IPS-20b (cell line): Measurements from ENCODE around the gene ANKRD16.
"Not testable (repeated sequence)": the region's sequence is repeated elsewhere in the genome, so short reads cannot be mapped to it uniquely, and the experiment has no call there.

Experiments used
- H3K27ac ChIP-seq: one replicate; pipeline ENCODE4 v1.5.1; 2013; ENCODE audit warnings: low read length
- H3K27me3 ChIP-seq: 2 replicates; pipeline ENCODE4 v1.6.1; 2013; ENCODE audit warnings: mild to moderate bottlenecking, low read length, inconsistent platforms; ENCODE audit not compliant: insufficient read depth
- H3K36me3 ChIP-seq: 2 replicates; pipeline ENCODE4 v1.6.1; 2013; ENCODE audit warnings: low read depth, mild to moderate bottlenecking, inconsistent platforms, low read length, moderate library complexity; ENCODE audit not compliant: insufficient read depth
- H3K4me1 ChIP-seq: 2 replicates; pipeline ENCODE4 v1.6.1; 2013; ENCODE audit warnings: mild to moderate bottlenecking, control low read depth, inconsistent platforms, low read length, moderate library complexity; ENCODE audit not compliant: insufficient read depth
- H3K4me3 ChIP-seq: 2 replicates; pipeline ENCODE4 v1.5.1; 2013; ENCODE audit warnings: mild to moderate bottlenecking, low read length, inconsistent platforms
- H3K9ac ChIP-seq: 2 replicates; pipeline ENCODE4 v1.6.1; 2013; ENCODE audit warnings: low read depth, mild to moderate bottlenecking, inconsistent platforms, low read length, moderate library complexity
- H3K9me3 ChIP-seq: 2 replicates; pipeline ENCODE4 v1.6.1; 2013; ENCODE audit warnings: mild to moderate bottlenecking, low read depth, low read length, inconsistent platforms; ENCODE audit not compliant: insufficient read depth

ANKRD16 gene

DNA sequence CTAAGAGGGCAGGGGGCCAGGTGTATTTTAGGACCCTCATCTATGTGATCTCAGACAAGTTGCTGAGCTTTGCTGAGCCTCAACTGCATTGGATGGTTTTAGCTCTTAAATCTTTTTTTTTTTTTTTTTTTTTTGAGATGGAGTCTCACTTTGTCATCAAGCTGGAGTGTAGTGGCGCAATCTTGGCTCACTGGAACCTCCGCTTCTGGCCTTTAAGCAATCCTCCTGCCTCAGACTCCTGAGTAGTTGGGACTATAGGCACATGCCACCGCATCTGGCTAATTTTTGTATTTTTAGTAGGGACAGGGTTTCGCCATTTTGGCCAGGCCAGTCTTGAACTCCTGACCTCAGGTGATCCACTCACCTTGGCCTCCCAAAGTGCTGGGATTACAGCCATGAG, 43.0 kb downstream of the ANKRD16 start:
- not testable (repeated sequence) for H3K27ac ChIP-seq, H3K36me3 ChIP-seq, H3K27me3 ChIP-seq, H3K4me1 ChIP-seq, H3K4me3 ChIP-seq, H3K9ac ChIP-seq, H3K9me3 ChIP-seq

DNA sequence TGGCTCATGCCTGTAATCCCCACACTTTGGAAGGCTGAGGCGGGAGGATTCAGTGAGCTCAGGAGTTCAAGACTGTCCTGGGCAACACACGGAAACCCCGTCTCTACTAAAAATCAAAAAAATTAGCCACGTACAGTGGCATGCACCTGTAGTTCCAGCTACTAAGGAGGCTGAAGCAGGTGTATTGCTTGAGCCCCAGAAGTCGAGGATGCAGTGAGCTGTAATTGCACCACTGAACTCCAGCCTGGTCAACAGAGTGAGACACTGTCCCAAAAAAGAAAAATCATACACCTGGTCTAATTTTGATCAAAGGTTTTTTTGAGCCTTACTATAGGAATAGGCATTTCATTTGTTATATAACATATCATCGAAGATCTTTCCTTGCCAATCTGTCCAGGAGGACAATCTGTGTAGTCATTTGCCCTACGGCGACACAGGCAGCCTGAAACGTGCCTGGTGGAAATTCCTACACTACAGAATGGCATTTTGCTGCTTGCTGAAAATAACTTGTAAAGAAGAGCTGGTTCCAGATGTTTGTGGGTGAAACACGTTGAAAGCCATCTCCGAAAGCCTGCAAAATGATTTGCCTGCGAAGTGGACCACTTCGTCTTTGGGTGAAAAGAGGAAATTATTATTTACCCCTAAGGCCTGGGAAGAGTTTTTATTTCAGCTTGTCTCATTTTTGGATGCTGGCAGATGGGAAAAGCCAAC, 45.2 kb downstream of the ANKRD16 start:
- Histone ChIP-seq H3K9ac (no peak overlapping the region), H3K27me3 (no peaks in the 10 kb centered on the region), H3K36me3 (no peaks in the 10 kb centered on the region), H3K4me1 (no peaks in the 10 kb centered on the region), H3K9me3 (no peaks in the 10 kb centered on the region), H3K27ac (no peak overlapping the region), H3K4me3 (no peak overlapping the region)

DNA sequence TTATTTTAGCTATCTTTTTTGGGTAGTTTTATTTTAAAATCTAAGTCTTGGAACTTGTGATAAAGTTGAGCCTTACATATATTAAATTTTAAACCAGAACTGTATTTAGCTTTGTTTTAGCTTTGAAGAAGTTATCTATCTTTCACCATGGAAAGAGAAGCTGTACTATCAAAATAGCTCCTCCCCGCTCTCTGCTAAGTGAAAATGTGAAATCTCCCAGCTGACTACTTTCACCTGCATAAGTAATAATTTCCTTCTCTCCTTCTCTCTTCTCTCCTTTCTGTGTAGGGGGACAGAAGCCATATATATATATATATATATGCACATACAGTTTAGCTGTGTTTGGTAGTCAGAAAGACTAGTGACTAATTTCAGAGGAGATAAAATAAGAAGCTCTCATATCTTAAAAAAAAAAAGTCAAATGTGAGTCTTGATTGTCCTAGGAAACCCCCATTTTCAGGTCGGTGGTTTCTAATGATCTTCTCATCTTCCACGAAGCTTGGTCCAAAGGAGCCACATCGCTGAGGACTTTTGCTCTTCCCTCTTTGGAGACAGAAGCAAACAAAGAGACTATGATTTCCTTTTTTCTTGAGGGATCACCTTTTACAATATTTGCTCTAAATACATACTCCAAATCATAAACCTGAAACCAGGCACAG, 45.9 kb downstream of the ANKRD16 start:
- Histone ChIP-seq H3K36me3 (no peaks in the 10 kb centered on the region), H3K9me3 (no peaks in the 10 kb centered on the region), H3K27me3 (no peaks in the 10 kb centered on the region), H3K9ac (no peak overlapping the region), H3K27ac (no peak overlapping the region), H3K4me1 (no peaks in the 10 kb centered on the region), H3K4me3 (no peak overlapping the region)

DNA sequence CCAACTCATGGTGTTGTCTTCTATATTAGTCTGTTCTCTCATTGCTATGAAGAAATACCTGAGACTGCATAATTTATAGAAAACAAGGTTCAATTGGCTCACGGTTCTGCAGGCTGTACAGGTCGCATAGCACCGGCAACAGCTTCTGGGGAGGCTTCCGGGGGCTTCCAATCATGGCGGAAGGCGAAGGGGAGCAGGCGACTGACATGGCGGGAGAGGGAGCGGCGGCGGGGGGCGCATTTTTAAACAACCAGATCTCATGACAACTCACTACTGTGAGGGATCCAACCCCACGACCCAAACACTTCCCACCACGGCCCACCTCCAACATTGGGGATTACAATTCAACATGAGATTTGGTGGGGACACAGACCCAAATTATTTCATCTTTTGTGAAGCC, 47.7 kb downstream of the ANKRD16 start:
- Histone ChIP-seq H3K9ac (no peak overlapping the region), H3K27me3 (no peaks in the 10 kb centered on the region), H3K4me1 (no peaks in the 10 kb centered on the region), H3K36me3 (no peaks in the 10 kb centered on the region), H3K27ac (no peak overlapping the region), H3K9me3 (no peaks in the 10 kb centered on the region), H3K4me3 (no peak overlapping the region)

DNA sequence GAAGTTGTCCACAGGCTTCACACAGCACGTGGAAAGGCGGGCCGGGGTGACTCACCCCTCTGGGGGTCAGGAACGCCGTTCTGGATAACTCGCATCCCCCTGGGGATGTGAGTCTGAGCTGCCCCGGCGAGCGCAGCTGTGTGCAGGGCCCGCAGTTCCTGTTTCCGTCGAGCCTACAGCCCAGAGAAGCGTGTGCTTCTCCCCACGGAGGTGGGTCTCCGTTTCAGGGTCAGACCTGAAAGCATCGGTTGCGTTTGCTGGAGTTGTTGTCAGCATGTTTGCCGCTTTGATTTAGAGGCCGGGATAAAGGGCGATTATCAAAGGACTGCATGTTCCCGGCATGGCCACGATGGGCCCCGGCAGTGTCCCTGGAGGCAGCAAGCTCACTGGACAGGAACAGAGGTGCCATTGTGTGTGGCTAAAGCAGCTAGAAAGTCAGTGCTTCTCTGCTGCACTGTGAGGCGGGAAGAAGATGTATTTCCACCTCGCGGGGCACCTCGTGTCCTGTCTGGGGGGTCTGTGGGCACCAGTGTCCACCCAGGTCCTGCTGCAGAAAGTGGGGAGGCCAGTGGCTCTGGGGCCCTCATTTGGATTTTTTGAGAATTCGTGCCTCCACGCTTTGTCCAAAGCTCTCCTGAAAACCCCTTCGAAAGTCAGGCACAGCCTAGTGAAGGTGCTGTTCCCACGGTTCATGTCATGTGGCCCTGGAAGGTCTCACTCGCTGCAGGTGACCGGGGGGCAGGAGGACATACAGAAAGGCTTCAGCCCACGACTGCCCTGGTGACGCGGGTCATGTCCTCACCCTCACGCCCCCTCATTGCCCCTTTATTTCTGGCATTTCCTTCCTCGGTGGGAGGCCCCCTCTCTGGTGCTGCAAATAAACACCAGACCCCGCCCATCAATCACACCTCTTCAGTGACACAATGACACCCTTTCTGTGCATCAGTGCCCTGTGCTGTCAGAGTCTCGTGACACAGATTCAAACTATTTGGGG, 49.1 kb downstream of the ANKRD16 start:
- Histone ChIP-seq H3K27me3 (no peaks in the 10 kb centered on the region), H3K4me1 (no peaks in the 10 kb centered on the region), H3K9me3 (no peaks in the 10 kb centered on the region), H3K27ac (no peak overlapping the region), H3K9ac (no peak overlapping the region), H3K36me3 (no peaks in the 10 kb centered on the region), H3K4me3 (no peak overlapping the region)

DNA sequence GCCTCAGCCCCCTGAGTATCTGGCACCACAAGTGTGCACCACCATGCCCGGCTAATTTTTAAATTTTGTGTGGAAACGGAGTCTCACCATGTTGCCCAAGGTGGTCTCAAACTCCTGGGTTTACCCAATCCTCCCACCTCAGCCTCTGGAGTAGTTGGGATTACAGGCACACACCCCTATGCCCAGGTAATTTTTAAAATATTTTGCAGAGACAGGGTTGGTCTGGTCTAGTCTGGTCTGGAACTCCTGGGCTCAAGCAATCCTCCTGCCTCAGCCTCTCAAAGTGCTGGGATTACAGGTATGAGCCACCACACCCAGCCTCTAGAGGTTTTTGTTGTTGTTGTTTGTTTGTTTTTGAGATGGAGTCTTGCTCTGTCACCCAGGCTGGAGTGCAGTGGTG, 53.5 kb downstream of the ANKRD16 start:
- not testable (repeated sequence) for H3K27ac ChIP-seq, H3K4me3 ChIP-seq, H3K9me3 ChIP-seq, H3K36me3 ChIP-seq, H3K9ac ChIP-seq, H3K27me3 ChIP-seq, H3K4me1 ChIP-seq

DNA sequence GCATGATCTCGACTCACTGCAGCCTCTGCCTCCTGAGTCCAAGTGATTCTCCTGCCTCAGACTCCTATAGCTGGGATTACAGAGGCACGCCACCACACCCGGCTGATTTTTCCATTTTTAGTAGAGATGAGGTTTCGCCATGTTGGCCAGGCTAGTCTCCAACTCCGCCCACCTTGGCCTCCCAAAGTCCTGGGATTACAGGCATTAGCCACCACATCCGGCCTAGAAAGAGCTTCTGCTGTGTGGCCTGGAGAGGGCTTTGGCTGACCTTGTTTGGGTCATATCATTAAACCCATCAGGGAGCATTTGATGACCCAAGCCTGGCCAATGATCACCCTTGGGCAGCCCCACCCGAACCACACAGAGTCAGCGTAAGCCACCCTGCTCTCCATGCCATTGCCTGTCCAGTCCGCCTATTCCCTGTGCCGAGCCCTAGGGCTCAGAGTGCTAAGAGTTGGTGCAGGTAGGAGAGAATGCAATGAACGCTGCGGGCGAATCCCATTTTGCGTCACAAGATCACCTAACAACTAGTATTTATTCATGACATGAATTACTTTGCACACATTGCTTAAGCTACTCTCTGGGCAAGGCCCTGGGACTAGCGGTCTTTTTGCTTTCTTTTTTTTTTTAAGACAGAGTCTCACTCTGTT, 54.1 kb downstream of the ANKRD16 start:
- no peak overlapping the region for H3K4me3 ChIP-seq
- no peaks in the 10 kb centered on the region for H3K4me1 ChIP-seq
- H3K9ac ChIP-seq = no peak overlapping the region
- H3K27me3 ChIP-seq = no peaks in the 10 kb centered on the region
- H3K27ac ChIP-seq = no peak overlapping the region
- no peaks in the 10 kb centered on the region for H3K36me3 ChIP-seq
- no peaks in the 10 kb centered on the region for H3K9me3 ChIP-seq

DNA sequence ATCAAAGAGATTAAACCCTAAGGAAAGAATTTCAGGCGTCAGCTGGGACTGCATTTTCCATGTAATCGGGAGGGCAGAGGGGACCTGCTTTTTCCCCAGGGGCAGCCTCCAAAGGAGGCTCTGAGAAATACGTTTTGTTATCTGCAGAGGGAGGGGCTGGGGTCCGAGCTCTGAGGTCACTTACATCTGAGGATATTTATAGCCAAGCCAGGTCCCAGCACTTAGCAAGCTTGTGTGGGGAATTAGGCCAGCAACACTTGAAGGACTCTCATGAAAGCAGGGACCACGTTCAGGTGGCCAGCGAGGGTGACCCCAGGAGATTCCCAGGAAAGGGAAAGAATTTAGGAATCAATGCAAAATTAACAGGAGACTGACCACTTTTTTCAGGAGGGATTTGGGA, 55.9 kb downstream of the ANKRD16 start:
- no peaks in the 10 kb centered on the region for H3K36me3 ChIP-seq
- H3K27me3 ChIP-seq = no peaks in the 10 kb centered on the region
- H3K4me1 ChIP-seq = no peaks in the 10 kb centered on the region
- H3K4me3 ChIP-seq = no peak overlapping the region
- H3K9me3 ChIP-seq = no peaks in the 10 kb centered on the region
- H3K9ac ChIP-seq = no peak overlapping the region
- H3K27ac ChIP-seq = no peak overlapping the region

DNA sequence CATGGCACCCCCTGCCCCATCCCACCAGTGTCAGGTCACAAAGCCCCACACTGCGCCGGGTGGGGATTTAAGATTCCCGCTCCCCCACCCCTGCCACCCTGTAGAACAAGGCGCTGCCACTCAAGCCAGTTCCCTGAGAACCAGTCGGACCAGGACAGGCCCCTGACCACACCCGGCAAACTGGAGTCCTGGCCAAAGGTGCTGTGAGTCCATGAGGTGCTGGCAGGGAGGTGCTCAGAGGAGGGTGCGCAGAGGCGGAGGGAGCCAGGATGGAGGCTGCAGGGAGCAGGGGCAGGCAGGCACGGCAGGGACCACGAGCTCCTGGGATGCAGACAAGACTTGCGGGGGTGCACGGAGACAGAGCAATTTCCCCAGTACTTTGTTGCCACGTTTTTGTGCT, 56.7 kb downstream of the ANKRD16 start:
- H3K27ac ChIP-seq = no peak overlapping the region
- H3K9me3 ChIP-seq = no peaks in the 10 kb centered on the region
- H3K9ac ChIP-seq = no peak overlapping the region
- no peaks in the 10 kb centered on the region for H3K4me1 ChIP-seq
- H3K27me3 ChIP-seq = no peaks in the 10 kb centered on the region
- no peak overlapping the region for H3K4me3 ChIP-seq
- no peaks in the 10 kb centered on the region for H3K36me3 ChIP-seq

DNA sequence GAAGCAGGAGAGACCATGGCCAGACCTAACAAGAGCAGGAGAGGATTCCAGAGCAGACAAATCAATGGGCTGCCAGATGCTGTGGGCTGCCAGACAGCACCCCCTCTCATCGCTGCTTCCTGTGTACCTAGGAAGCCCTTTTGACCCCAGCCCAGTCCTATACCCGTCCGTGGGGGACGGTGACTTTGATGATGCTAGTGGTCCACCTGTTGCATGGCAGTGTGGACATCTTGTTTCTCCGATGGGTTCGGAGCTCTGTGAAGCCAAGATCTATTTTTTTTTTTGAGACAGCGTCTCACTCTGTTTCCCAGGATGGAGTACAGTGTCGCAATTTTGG, 58.3 kb downstream of the ANKRD16 start:
- no peaks in the 10 kb centered on the region for H3K36me3 ChIP-seq
- H3K4me3 ChIP-seq = no peak overlapping the region
- H3K4me1 ChIP-seq = no peaks in the 10 kb centered on the region
- H3K27ac ChIP-seq = no peak overlapping the region
- H3K9ac ChIP-seq = no peak overlapping the region
- no peaks in the 10 kb centered on the region for H3K27me3 ChIP-seq
- no peaks in the 10 kb centered on the region for H3K9me3 ChIP-seq

DNA sequence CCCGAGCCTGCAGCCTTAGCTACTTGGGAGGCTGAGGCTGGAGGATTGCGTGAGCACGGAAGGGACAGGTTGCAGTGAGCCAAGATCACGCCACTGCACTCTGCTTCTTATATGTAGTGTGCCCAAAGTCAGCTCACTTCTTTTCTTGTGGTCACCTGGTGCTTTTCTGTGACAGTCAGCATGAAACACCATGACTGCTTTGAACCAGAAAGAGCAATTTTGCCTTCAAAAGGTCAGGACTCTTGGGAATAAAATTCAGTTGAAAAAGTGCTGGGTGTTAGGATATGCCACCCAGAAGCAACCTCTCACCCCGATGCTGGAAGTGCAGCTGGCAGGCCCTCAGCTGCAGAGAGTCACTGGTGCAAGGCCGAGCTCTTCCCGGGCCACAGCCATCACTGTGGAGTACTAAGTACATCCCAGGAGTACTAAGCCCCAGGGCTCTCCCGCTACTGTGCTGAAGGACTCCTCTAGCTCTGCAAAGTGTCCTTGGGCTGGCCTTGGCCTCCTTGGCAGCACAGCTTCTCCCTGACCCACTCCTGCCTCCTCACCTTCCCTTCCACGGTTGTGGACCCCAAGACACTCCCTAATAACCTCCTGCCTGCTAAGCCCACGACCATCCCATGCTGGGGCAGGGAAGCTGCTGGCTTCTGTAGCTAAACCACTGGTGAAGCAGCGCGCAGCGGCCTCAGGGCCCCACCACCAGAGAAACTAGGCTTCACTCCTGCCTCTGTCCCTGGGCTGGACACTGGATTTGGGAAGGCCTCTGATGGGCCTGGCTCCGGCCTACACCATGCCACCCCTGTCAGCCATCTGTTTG, 58.9 kb downstream of the ANKRD16 start:
- H3K27me3 ChIP-seq = no peaks in the 10 kb centered on the region
- no peaks in the 10 kb centered on the region for H3K36me3 ChIP-seq
- no peaks in the 10 kb centered on the region for H3K9me3 ChIP-seq
- H3K4me1 ChIP-seq = no peaks in the 10 kb centered on the region
- H3K4me3 ChIP-seq = no peak overlapping the region
- no peak overlapping the region for H3K27ac ChIP-seq
- no peak overlapping the region for H3K9ac ChIP-seq
